HG02970 (cell line): Measurements from ENCODE around the gene PPOX.
A peak's percentile ranks its signal among the peaks of the same experiment; 100 is the strongest.

Experiments
- ATAC-seq: cut with Tn5 transposase; IDR thresholded peaks from one replicate; pipeline ENCODE4 v1.9.1; 2021; ENCODE audit warnings: mild to moderate bottlenecking, moderate library complexity, moderate number of reproducible peaks; ENCODE audit not compliant: unreplicated experiment, low FRiP score

PPOX gene

DNA sequence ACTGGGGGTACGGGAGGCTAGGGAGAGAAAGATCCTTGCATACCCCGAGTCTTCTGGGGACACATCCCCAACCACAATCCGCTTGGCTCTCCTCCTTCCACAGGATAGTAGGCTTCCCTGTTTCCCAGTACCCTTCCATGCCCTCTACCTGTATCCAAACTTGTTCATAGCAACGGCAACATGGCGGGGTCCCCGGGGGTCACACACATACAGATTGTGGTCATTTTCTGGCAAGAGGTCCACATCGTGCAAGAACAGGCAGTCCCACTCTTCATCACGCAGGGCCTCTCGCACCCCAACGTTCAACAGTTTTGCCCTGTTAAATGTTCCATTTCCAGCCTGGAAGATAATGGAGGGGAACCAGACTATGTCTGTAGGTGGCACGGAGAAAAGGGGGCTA lies 7.5 kb downstream of the PPOX start:
- no peak for ATAC-seq

DNA sequence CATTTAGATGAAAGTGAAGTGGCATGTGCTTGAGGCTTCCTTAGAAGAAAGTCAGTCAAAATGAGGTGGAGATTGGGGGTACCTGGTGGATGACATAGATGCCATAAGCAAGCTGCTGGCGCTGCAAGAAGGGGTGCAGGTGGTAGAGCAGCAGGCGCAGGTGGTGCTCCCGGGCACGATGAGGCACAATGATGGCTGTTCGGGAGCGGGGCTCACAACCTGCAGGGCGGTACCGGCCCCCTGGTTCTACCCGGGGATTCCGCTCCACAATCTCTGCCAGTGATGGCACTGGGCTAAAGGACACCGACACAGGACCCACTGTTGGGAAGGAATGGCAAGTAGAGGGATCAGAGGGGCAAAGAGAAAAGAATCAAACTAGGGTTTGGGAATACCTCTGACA lies 8.7 kb downstream of the PPOX start:
- no peak for ATAC-seq

DNA sequence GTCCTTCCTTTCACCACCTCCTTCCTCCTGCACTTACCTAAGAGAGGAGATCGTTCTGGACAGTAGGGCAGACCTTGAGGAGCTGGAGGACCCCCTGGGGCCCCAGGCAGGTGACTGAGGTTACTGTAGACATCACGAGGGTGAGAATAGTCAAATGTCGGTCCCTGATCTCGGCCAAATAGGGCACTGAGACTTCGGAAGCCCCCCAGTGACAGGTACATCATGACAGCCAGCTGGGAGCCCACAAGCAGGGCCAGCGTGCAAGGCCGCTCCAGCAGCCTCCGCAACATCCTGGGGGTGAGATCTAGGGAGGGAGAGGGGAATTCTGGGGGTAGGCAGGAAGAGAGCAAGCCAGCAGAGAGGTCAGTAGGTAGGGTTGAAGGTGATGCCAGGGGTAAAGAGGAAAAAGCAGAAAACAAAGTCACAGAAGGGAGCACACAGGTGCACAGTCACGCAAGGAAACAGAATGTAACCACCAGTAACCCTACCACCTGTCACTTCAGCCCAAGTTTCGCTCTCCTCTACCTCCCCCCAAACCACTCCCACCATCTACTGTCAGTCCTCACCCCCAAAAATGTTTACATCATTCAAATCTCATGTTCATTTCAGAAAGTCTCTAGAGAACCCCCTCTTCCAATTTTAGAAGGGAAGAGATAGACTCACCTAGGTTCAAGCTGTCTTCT lies 9.7 kb downstream of the PPOX start:
- ATAC-seq = no peak

DNA sequence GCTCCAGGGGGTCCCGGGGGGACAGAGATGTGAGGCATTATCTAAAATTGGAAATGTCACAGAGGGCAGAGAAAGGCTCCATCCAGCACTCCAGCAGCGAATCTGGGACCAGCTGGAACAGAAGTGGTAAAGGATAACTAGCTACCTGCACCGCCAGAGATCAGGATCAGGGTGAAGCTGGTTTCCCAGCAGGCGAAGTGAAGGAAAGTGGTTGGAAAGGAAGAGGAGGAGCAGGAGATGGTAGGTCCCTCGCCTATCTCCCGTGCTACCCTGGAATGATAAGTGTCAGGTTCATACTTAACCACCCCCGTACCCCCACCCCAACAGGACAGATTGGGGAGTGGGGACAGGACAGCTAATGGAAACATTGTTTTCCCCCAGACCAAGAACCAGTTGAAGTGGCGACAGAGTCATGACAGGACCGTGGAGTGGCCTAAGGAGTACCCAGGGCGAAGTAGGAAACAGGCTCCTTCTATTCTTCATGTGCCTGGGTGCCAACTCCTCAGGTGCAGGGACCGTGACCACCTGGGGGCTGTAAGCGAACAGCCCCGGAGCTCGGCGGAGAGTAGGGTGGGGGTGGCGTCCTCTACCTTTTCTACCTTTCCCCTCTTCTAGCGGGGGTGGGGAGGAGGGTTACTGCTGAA lies 10.4 kb downstream of the PPOX start:
- ATAC-seq = no peak

DNA sequence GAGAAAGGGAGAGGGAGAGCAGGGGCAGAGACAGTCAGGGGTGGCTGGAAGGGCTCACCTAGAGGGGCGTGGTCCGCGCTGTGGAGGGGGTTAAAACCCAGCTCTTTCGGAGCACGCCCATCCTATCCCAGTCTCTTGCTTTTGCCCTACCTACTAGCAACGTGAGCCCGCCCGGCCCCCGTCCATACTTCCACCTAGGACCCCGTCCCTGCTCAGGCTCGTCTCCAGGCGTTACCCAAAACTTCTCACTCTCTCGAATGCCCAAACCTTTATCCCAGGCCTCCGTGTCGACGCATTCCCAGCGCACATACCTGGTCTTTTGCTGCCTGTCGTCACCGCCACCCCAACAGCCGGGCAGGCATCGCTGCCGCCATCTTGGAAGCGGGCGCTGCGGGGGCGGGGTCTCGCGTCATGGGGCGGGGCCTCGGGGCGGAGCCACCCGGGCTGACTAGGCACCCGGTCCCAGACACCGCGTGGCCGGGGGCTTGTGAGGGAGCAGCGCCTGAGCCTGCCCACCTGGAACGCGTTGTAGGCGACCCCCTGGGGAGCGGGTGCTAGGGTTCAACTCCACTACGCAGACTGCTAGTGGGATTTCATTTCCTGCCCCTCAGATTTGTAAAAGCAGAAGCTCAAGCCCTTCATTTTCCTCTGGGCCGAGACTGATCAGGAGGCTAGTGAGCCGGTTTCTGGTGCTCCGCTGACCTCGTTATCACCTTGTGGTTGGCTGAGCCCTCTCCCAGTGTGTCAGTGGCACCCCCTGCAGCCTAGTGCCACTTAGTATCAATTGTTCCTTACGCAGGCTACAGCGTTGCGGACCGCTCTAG lies 11.1 kb downstream of the PPOX start, which contains the start of gene B4GALT3:
B4GALT3 (minus strand) TSS at position 396 of the 824 bp plus-strand sequence. CDS start 1,447 bp downstream, outside the sequence.
- ATAC-seq = peak; percentile 81

DNA sequence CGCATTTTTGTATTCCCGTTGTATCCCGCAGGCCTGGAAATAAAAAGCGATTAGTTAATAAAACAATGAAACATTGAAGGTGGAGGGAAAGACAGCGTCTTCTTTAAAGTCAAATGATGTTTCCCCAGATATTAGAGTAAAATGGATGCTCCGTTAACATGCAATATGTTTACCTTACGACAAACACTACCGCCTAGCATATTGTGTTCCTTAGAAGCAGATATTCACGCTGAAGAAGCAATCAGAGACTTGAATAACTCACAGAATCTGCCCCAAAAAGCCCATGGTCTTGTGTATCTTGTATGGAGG lies 11.7 kb downstream of the PPOX start:
- ATAC-seq = no peak

DNA sequence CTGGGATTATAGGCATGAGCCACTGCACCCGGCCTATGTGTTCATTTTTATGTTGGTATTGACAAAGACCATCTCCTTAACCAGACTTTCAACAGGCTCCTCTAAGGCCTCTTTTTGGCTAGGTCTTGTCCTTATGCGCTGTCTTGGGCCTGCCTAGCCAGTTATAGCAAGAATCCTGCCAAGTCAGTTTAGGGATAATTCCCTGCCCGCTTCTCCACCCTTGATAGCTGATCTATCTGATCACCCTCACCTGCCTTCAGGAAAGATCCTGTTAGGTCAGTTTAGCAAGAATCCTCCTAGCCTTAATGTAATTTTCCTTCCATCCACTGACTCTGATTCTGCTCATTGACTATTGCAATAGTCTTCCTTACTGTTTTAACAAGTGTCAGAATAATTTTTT lies 13.5 kb downstream of the PPOX start:
- no peak for ATAC-seq

DNA sequence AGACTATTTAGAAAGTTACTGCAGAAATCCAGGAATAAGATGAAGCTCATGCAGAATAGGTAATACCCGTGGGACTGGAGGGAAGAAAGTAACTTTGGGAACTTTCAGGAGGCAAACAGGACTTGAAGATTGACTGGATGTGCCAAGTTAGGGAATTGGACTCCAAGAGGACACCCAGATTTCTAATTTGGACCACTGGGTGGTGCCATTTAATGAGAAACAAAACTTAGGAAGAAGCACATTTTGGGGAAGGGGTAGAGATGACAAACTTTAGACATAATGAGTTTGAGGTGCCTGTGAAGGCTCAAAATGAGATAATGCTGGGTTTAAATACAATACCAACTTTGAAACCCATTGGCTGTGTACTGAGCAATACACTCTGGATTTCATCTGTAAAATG lies 14.4 kb downstream of the PPOX start:
- ATAC-seq = no peak

DNA sequence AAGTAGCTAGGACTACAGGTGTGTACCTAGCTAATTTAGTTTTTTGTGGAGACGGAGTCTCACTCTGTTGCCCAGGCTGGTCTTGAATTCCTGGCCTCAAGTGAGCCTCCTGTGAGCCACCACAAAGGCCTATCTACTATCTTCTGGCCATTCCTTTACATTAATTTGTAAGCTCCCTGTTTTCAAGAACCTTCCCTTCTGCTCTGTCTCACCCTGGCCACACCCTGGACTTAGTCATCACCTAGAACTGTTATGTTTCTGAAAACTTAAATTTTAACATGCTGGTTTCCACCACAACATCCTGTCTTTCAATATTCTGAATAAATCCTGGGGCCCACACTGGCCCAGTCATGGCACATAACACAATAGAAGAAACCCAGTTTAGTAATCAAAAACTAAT lies 16.0 kb downstream of the PPOX start:
- ATAC-seq = no peak

DNA sequence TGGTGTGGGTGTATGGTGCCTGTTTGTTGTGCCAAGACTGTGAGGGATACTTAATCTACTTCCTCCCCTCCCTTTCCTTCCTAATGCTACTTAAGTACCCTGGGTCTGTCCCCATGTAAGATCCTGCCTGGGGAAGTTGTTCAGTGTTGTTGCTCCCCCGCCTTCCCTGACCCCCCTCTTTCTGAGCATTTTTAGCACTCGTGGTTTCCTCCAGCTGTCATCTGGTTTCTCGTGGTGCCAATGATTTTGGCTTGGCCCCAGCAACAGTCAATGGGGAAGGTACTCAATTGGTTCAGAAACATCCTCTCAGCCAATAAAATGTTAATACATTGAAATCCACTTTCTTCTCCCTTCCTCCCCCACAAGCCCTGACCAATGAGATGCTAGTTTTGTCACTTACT lies 19.1 kb downstream of the PPOX start:
- ATAC-seq = no peak

DNA sequence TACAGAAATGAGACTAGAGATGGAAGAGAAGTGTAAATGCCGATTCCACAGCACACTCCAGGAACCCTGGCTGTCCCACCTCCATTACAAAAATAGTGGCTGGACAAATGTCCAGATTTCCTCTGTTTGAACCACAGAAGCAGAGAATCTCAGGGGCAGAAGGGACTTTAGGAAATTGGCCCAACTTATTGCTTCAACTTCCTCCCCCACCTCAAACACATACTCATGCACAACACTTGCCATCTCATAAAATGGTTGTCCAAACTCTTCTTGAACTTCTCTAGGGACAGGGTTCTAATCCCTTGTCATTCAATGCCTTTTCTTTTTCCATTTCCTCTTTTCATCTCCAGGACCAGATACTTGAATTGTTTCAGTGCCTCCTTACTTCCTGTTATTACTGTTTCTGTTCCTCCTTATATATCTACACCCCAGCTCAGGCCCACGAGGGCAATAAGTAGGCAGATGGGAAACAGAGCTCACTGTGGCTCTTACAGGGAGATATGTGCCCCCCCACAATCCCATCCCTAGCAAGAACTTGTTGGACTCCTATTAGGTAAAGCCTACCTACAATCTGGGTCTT lies 19.6 kb downstream of the PPOX start:
- ATAC-seq = no peak

DNA sequence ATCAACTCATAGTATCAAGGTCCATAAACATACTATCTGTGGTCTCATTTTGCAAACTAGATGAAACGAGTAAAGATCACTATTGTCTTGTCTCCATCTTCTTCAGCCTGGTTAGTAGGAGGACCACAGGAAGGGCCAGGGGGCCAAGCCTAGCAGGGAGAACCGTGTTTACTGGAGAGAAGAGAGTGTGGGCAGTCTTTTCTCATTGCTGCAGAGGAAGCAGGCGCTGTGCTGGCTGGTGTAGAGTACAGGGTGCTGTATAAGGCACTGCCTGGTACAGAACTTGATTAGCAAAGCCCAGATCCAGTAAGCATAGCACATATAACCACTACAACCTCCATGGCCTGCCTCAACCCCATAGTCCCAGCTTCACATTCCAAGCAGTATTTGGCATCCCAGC lies 21.1 kb downstream of the PPOX start:
- ATAC-seq = no peak

DNA sequence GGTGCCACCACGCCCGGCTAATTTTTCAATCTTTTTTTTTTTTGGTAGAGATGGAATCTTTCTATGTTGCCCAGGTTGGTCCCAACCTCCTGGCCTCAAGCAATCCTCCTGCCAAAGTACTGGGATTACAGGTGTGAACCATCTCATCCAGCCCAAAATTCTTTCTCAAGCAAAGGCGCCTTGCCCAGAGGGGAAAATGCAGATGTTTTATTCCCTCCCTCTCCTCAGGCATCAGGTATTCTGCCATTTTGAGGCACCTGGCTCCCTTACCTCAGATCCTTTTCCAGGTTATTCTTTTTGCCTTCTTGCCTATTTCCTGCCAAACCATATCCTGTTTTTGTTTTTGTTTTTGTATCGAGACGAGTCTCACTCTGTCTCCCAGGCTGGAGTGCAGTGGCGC lies 22.2 kb downstream of the PPOX start:
- ATAC-seq = no peak

DNA sequence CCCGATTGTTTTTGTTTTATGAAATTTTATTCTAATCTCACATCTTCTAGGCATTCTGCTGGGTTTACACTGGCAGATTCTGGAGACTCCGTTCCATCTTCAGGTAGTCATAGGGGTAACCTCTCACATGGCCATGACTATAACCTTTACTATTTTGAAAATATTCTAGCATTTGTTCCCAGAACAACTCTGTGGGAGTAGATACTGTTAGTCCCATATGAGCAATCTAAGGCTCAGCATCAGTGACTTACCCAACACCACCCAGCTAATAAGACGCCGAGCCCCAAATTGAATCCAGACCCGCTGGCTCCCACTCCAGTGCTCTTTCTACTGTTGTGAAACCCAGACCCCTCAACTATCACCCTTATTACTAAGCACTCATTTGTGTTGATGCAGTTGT lies 22.8 kb downstream of the PPOX start:
- no peak for ATAC-seq

DNA sequence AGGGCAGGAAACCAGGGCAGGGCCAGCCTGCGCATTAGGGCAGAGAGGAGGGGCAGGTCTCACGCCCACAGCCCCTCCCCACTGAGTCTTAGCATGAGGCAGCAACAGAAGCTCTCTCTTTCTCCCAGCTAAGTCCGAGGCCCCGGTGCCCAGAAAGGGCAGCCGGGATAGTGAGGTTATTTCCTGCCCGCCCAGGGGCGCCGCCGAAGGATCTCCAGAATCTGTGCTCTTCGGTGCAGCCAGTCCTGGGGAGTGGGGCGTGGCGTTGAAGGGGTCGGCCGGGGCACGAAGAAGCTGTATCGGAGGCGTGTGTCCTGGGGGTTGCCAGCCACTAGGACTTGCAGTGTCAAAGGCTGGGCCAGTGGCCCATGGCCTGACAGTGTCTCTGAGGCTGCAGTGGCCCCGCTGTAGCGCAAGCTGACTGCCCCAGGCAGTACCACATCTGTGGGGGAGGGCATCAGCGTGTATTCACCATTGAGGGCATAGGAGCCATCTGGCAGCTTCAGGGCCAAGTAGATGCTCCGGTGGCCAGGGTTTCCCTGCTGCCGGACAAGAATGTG lies 24.8 kb downstream of the PPOX start:
- no peak for ATAC-seq

DNA sequence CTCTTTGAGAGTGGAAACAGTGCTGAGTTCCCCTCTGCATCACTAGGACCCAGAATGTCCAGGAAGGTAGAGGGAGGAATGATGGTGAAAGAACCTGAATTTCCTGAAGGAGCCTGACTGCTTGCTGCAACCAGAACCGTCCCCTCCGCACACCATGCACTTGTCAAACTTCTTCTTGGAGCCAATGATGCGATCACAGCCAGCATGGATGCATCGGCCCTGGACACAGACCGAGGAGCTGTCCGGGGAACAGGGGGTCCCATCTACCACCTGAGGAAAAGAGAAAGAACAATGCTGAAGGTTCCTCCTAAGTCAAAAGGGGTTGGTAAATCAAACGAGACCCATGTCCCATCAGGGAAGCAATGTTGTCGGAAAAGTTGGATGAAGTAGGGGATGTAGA lies 25.7 kb downstream of the PPOX start:
- no peak for ATAC-seq

DNA sequence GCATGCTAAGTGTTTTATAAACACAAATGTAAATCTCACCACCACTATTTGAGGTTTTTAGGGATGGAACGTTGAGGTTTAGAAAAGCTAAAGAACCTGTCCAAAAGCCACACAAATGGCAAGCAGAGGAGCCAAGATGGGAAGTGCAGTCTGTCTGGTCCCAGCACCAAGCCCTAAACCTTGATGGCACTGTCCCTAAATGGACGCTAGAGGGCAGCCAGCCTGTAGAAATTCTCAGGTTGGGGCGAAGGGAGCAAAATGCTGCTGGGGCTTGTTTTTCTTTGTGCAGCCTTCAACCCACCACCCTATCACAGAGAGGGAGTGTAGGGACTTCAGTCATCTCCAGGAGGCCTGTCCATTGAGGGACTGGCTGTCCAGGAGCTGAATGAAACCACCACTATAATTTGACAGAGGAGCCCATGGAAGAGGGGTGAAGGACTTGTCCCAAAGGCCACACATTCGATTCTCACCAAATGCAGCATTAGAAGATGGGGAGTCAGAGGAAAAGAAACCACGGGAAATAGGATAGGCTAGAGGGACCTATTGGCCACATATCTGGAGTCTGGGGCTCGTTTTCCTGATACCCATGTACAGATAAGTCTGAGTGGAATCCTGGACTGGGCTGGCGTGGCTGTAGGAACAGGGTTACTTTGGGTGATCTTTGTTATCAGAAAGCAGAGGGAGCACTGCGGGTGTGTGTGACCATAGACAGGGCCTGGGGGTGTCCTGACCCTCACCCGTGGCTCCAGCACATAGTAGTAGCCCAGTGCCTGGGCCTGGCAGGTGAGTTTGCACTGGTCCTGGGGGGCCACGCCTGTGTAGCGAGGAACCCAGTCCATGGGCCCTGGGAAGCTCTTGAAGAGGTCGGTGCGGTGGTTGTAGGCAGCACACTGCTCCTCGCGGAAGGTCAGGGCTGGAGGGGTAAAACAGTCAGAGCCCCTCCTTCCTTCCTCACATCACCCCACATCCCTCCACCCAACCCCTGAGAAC lies 26.5 kb downstream of the PPOX start:
- ATAC-seq = no peak

DNA sequence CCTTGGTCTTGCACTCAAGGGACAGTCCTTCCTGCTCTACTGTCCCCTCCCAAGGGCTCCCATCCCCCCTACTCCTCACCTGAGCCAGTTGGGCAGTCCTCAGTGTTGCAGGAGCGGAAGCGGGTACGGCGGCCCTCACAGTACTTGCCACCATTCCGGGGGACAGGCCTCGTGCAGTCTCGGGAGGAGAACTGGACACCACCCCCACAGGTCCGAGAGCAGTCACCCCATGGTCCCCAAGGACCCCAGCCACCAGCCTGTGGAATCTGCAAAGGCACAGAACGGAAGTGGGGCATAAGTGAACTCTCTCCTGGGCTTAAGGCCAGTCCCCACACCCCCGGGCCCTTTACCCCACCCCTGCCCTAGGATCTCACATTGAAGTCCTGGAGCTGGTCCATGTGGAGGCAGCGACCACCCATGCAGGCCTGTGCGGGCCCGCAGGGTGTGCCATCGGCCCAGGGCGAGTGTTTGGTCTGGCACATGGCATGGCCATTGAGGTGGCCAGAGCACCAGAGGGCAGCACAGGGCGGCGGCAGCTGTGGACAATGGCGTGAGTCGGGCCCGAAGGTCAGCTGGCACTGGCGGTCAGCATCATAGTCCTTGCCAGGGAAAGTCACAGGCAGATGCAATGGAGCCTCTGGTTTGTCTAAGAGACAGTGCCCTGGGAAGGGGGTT lies 27.5 kb downstream of the PPOX start:
- no peak for ATAC-seq

DNA sequence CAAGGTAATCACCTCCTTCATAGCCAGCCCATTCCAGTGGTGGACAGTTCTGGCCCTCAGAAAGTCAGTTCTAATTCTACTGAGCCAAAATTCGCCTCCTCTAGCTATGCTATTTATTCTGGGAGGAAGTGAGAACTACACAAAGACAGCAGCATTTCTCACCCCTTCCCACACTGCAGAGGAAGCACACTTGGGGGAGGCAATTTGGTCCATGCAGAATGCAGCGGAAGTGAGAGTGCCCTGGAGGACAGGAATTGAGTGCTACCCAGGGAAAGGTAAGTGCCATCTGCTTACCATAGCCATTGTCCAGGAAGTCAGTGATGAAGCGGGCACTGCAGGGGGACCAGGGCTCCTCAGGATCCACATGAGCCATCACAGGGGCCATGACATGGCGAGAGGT lies 28.9 kb downstream of the PPOX start:
- no peak for ATAC-seq
